IMR-90 (cell line): Measurements from ENCODE around the gene PSG7. TPM values are rescaled to one million over a fixed set of nuclear protein-coding genes. Genes with fewer than 3 reads are reported as not detected.
"Not testable (repeated sequence)": the region's sequence is repeated elsewhere in the genome, so short reads cannot be mapped to it uniquely, and the experiment has no call there.

Experiments used
- ATAC-seq: fragments of 200-7000 bp; cut with Tn5 transposase; 2 replicates; pipeline ENCODE4 v1.9.1; 2020; ENCODE audit warnings: low read depth, mild to moderate bottlenecking, moderate library complexity
- BruUV-seq: library from RNA; stranded (reverse); fragments of 400-500 nt; replicated peaks from 2 replicates; lab custom pipeline; 2021; lab: Mats Ljungman, UMichigan
- CTCF ChIA-PET: fragments of 300-600 bp; formaldehyde crosslinking; extraction: SDS; loops from one replicate; lab custom pipeline; 2021; ENCODE audit warnings: antibody characterized with exemption; lab: Yijun Ruan, JAX
- POLR2A ChIA-PET: fragments of 300-600 bp; sonication (Branson Sonifier 250); formaldehyde crosslinking; loops from one replicate; lab custom pipeline; 2022; ENCODE audit warnings: antibody characterized with exemption; ENCODE audit not compliant: unreplicated experiment; lab: Charles Lee
- DNase-seq: peaks from one replicate; pipeline ENCODE4 v3.0.0; 2013
- H2AFZ ChIP-seq: replicated peaks from 2 replicates; pipeline ENCODE3; 2013; ENCODE audit warnings: low read length, mild to moderate bottlenecking; ENCODE audit not compliant: poor library complexity
- H2AK5ac ChIP-seq: 2 replicates; pipeline ENCODE4 v1.6.1; 2013; ENCODE audit warnings: low read depth, low read length, inconsistent platforms
- H2AK9ac ChIP-seq: replicated peaks from 2 replicates; pipeline ENCODE3; 2013; ENCODE audit warnings: mild to moderate bottlenecking, low read depth, low read length, moderate library complexity; ENCODE audit not compliant: poor library complexity
- H2BK120ac ChIP-seq: 2 replicates; pipeline ENCODE4 v1.6.1; 2013; ENCODE audit warnings: low read depth, low read length, inconsistent platforms
- H2BK15ac ChIP-seq: 3 replicates; pipeline ENCODE4 v1.6.1; 2013; ENCODE audit warnings: low read depth, low read length, inconsistent platforms
- H2BK20ac ChIP-seq: 2 replicates; pipeline ENCODE4 v1.6.1; 2013; ENCODE audit warnings: low read depth, mild to moderate bottlenecking, inconsistent platforms, low read length, moderate library complexity
- H2BK5ac ChIP-seq: 2 replicates; pipeline ENCODE4 v1.6.1; 2013; ENCODE audit warnings: mild to moderate bottlenecking, low read depth, low read length, inconsistent platforms; ENCODE audit not compliant: poor library complexity, severe bottlenecking
- H3K14ac ChIP-seq: replicated peaks from 2 replicates; pipeline ENCODE4 v1.6.1; 2013; ENCODE audit warnings: low read depth, low read length, inconsistent platforms
- H3K18ac ChIP-seq: 2 replicates; pipeline ENCODE4 v1.6.1; 2013; ENCODE audit warnings: low read depth, low read length, control low read depth
- H3K23ac ChIP-seq: 2 replicates; pipeline ENCODE4 v1.6.1; 2013; ENCODE audit warnings: low read depth, low read length, inconsistent platforms
- H3K27ac ChIP-seq: 2 replicates; pipeline ENCODE4 v1.5.1; 2013; ENCODE audit warnings: mild to moderate bottlenecking, control low read depth, low read length; ENCODE audit not compliant: insufficient read depth
- H3K27me3 ChIP-seq: 2 replicates; pipeline ENCODE4 v1.6.1; 2013; ENCODE audit warnings: low read length; ENCODE audit not compliant: control insufficient read depth, insufficient read depth
- H3K36me3 ChIP-seq: 2 replicates; pipeline ENCODE4 v1.6.1; 2013; ENCODE audit warnings: low read length, mixed read lengths; ENCODE audit not compliant: control insufficient read depth, insufficient read depth
- H3K4ac ChIP-seq: 2 replicates; pipeline ENCODE4 v1.6.1; 2013; ENCODE audit warnings: low read depth, low read length, inconsistent platforms
- H3K4me1 ChIP-seq: 2 replicates; pipeline ENCODE4 v1.6.1; 2013; ENCODE audit warnings: low read length, mixed read lengths; ENCODE audit not compliant: control insufficient read depth, insufficient read depth
- H3K4me2 ChIP-seq: 2 replicates; pipeline ENCODE4 v1.6.1; 2013; ENCODE audit warnings: low read depth, mild to moderate bottlenecking, control low read depth, low read length, moderate library complexity
- H3K4me3 ChIP-seq: 2 replicates; pipeline ENCODE4 v1.5.1; 2013; ENCODE audit warnings: low read depth, mild to moderate bottlenecking, control low read depth, low read length, moderate library complexity; ENCODE audit not compliant: insufficient read depth
- H3K56ac ChIP-seq: 2 replicates; pipeline ENCODE4 v1.6.1; 2013; ENCODE audit warnings: low read length, inconsistent platforms; ENCODE audit not compliant: insufficient read depth; ENCODE audit errors: extremely low read depth
- H3K79me1 ChIP-seq, 2 experiments: 2 replicates each; pipeline ENCODE4 v1.6.1; 2013; ENCODE audit warnings: low read length in 2 of 2, inconsistent platforms in 1 of 2, low read depth in 1 of 2
- H3K9ac ChIP-seq: 2 replicates; pipeline ENCODE4 v1.6.1; 2013; ENCODE audit warnings: low read depth, low read length, control low read depth
- H3K9me1 ChIP-seq: 2 replicates; pipeline ENCODE4 v1.6.1; 2013; ENCODE audit warnings: low read length, inconsistent platforms; ENCODE audit not compliant: insufficient read depth
- H3K9me3 ChIP-seq: 2 replicates; pipeline ENCODE4 v1.6.1; 2013; ENCODE audit warnings: low read length; ENCODE audit not compliant: control insufficient read depth, insufficient read depth
- H4K20me1 ChIP-seq: 2 replicates; pipeline ENCODE4 v1.6.1; 2013; ENCODE audit warnings: low read length, inconsistent platforms; ENCODE audit not compliant: insufficient read depth
- H4K5ac ChIP-seq: 2 replicates; pipeline ENCODE4 v1.6.1; 2013; ENCODE audit warnings: mild to moderate bottlenecking, low read depth, low read length, control low read depth
- H4K8ac ChIP-seq, 2 experiments: 2 replicates each; pipeline ENCODE4 v1.6.1; 2013; ENCODE audit warnings: low read depth in 2 of 2, low read length in 2 of 2, control low read depth in 1 of 2, inconsistent platforms in 1 of 2
- H4K91ac ChIP-seq: 2 replicates; pipeline ENCODE4 v1.6.1; 2013; ENCODE audit warnings: low read depth, low read length, inconsistent platforms; ENCODE audit not compliant: insufficient read depth
- WGBS, 2 experiments: methylation state at CpG; one replicate each; pipeline versions ENCODE4 v1.1.5 to v1.1.7; 2013; ENCODE audit warnings: missing lambda C conversion rate in 2 of 2; ENCODE audit not compliant: insufficient read length in 1 of 2; ENCODE audit errors: extremely low coverage in 2 of 2; 5-methylcytosine and 5-hydroxymethylcytosine counted together
- dilution Hi-C: fragments of 300-500 bp; cut with HindIII; formaldehyde crosslinking; loops from one replicate; pipeline ENCODE4 v1.14.3; 2018; ENCODE audit warnings: low sequenced_read_pairs; ENCODE audit not compliant: unreplicated experiment
- in situ Hi-C: fragments of 300-500 bp; cut with MboI; formaldehyde crosslinking; loops from 3 replicates; pipeline ENCODE4 v1.14.3; 2019; ENCODE audit warnings: low sequenced_read_pairs, inconsistent platforms, mixed read lengths
- intact Hi-C: fragments of 100-400 bp; cut with micrococcal nuclease; formaldehyde crosslinking; loops from 2 replicates; pipeline ENCODE4 v1.10.0; 2022
- polyA plus RNA-seq, 3 experiments: library from polyadenylated mRNA; depleted of rRNA; stranded (reverse); fragments of >200 nt; gene quantifications; 2 replicates each; pipeline ENCODE4 v1.2.3, GENCODE V29; 2012; ENCODE audit warnings: low replicate concordance in 1 of 3
- total RNA-seq: library from RNA; depleted of rRNA; stranded (reverse); fragments of >200 nt; gene quantifications from 2 replicates; pipeline ENCODE4 v1.2.3, GENCODE V29; 2012

Gene PSG7
- total and polyA plus RNA-seq, 2 of the 4 experiments (the other 2 are of a cell fraction), result under 0.01 to 0.26 TPM

DNA sequence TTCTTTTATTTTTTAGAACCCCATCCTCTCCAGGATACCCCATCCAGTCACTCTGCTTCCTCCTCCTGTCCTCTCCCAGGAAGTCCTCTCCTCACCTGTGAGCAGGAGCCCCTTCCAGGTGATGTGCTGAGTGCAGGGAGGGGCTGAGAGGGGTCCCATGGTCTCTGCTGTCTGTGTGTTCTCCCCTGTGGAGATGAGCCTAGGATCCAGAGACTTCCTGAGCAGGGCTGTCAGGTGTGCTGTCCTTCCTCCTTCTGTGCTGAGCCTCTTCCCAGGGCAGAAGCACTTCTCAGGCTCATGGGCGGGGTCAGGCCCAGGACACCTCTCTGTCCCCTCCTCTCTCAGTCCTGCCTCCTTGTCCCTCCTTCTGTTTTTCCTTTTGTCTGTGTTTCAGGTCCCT, 19.4 kb downstream of the PSG7 start, which contains the start of gene PSG6:
Gene PSG6 (minus strand): TSS at position 261 of the 400 bp plus-strand sequence. CDS start 102 bp downstream, at position 159.
- peak within 1 kb of the TSS; percentile 65 for H3K4ac ChIP-seq
- WGBS, 2 experiments, result no CpG with 5 or more reads among the region's 1 CpG
- H3K23ac ChIP-seq, CTCF ChIA-PET, H3K9me3 ChIP-seq, H3K4me1 ChIP-seq, ATAC-seq, H3K27ac ChIP-seq, H2AK9ac ChIP-seq, H3K27me3 ChIP-seq, BruUV-seq, H3K36me3 ChIP-seq, H3K79me1 ChIP-seq, intact Hi-C loops, POLR2A ChIA-PET, H3K4me3 ChIP-seq, DNase-seq, H3K4me2 ChIP-seq, H4K20me1 ChIP-seq, H3K14ac ChIP-seq, dilution Hi-C loops, H3K9ac ChIP-seq, H2AFZ ChIP-seq, H3K56ac ChIP-seq, H3K9me1 ChIP-seq: not testable (repeated sequence)
- H3K18ac ChIP-seq, result peak within 1 kb of the TSS; percentile 48; the same call in 1 of the 2 replicates
- H2BK20ac ChIP-seq, result peak within 1 kb of the TSS; percentile 67; the same call in 1 of the 2 replicates
- in situ Hi-C loops, result loop anchor here (10.0 kb wide), 1 partner anchor 223 kb away; no protein-coding TSS in a partner anchor
- peak within 1 kb of the TSS; percentile 62 for H4K91ac ChIP-seq
- H2BK15ac ChIP-seq, result peak within 1 kb of the TSS; percentile 17; the same call in 1 of the 3 replicates
- peak within 1 kb of the TSS; percentile 90 for H2AK5ac ChIP-seq
- peak within 1 kb of the TSS; percentile 17; the same call in 1 of the 2 replicates for H4K5ac ChIP-seq
- peak within 1 kb of the TSS; percentile 70 for H2BK5ac ChIP-seq
- H4K8ac ChIP-seq, result 0 out of 4 replicates have a peak within 1 kb of the TSS, but pooled peaks of 1 of the 2 experiments have one; percentile 17
- peak within 1 kb of the TSS; percentile 68 for H2BK120ac ChIP-seq

GRCh38 chr19:42916931-42917330, 20.1 kb downstream of the PSG7 start:
- H3K36me3 ChIP-seq, H3K4me3 ChIP-seq, H2BK5ac ChIP-seq, intact Hi-C loops, H2BK120ac ChIP-seq, H3K23ac ChIP-seq, H2AK5ac ChIP-seq, H4K20me1 ChIP-seq, H3K4ac ChIP-seq, ATAC-seq, POLR2A ChIA-PET, H2BK15ac ChIP-seq, H3K9ac ChIP-seq, H3K27ac ChIP-seq, H3K9me1 ChIP-seq, H2AK9ac ChIP-seq, H2AFZ ChIP-seq, CTCF ChIA-PET, H3K27me3 ChIP-seq, H2BK20ac ChIP-seq, H3K9me3 ChIP-seq, H4K8ac ChIP-seq, H3K4me1 ChIP-seq, H3K4me2 ChIP-seq, dilution Hi-C loops, DNase-seq, H3K79me1 ChIP-seq, BruUV-seq, H3K56ac ChIP-seq, H4K91ac ChIP-seq, H3K14ac ChIP-seq: not testable (repeated sequence)
- Histone ChIP-seq H3K18ac (peak overlapping the region; percentile 14; the same call in 1 of the 2 replicates), H4K5ac (peak overlapping the region; percentile 17; the same call in 1 of the 2 replicates)
- in situ Hi-C loops, result loop anchor here (10.0 kb wide), 1 partner anchor 222 kb away; no protein-coding TSS in a partner anchor
- WGBS, 2 experiments, result no CpG with 5 or more reads among the region's 1 CpG
